ENCODE data around the gene TXK. TPM values are rescaled to one million over a fixed set of nuclear protein-coding genes. Genes with fewer than 3 reads are reported as not detected.
A peak's percentile ranks its signal among the peaks of the same experiment; 100 is the strongest.

Gene TXK
- polyA plus RNA-seq, 1 of the 3 experiments (the other 2 are of a cell fraction): 0.61 TPM

DNA sequence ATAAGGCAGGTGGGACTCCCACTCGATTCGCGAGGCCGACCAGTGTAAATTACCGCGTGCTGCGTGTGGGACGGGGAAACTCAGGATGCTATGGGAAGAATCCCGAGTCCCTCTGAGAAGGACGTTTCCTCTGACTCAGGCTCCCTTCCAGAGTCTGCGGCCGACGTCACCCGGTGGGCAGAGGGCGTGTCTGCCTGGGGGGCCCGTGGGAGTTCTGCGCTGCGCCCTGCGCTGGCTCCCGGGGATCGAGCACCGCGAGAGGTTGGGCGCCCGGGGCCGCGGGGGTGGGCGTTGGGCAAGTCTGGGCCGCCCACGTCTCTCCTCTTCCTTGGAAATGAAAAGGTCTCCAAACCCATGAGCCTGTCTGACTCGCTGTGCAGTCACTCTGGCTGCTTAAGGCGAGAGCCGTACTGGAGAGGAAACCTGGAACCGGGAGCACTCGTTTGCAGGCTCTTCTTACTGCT lies 116.9 kb downstream of the TXK start:
- peaks cover 0 to 10% of the 10 kb centered on the region in 2 experiments; a peak in 1 of 4 replicates for H3K4me1 ChIP-seq (ENCODE audit: control insufficient read depth in 1 of 2, insufficient read depth in 2 of 2, low read depth in 1 of 2, low read length in 1 of 2)
- TF ChIP-seq CHD2 (IDR thresholded peaks at IDR 0.05; ENCODE audit: low read length, partially characterized antibody) (peak; percentile 18), GATA2 (CRISPR knock-in tag; IDR thresholded peaks at IDR 0.05) (no peak), RCOR1 (IDR thresholded peaks at IDR 0.05; ENCODE audit: low read length) (no peak), GABPA (IDR thresholded peaks at IDR 0.05; ENCODE audit: low read depth) (no peak), NRF1 (IDR thresholded peaks at IDR 0.05; ENCODE audit: low read depth, low read length) (peak; percentile 11; the same call in 1 of the 2 replicates)
- TF ChIP-seq, protein P1, sequence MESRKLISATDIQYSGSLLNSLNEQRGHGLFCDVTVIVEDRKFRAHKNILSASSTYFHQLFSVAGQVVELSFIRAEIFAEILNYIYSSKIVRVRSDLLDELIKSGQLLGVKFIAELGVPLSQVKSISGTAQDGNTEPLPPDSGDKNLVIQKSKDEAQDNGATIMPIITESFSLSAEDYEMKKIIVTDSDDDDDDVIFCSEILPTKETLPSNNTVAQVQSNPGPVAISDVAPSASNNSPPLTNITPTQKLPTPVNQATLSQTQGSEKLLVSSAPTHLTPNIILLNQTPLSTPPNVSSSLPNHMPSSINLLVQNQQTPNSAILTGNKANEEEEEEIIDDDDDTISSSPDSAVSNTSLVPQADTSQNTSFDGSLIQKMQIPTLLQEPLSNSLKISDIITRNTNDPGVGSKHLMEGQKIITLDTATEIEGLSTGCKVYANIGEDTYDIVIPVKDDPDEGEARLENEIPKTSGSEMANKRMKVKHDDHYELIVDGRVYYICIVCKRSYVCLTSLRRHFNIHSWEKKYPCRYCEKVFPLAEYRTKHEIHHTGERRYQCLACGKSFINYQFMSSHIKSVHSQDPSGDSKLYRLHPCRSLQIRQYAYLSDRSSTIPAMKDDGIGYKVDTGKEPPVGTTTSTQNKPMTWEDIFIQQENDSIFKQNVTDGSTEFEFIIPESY (IDR thresholded peaks at IDR 0.05; ENCODE audit: borderline replicate concordance, low read depth): peak; percentile 22; the same call in 1 of the 2 replicates
- TF ChIP-seq, protein P2, sequence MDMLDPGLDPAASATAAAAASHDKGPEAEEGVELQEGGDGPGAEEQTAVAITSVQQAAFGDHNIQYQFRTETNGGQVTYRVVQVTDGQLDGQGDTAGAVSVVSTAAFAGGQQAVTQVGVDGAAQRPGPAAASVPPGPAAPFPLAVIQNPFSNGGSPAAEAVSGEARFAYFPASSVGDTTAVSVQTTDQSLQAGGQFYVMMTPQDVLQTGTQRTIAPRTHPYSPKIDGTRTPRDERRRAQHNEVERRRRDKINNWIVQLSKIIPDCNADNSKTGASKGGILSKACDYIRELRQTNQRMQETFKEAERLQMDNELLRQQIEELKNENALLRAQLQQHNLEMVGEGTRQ (IDR thresholded peaks at IDR 0.05; ENCODE audit: borderline replicate concordance, low read depth, low read length): no peak
- TF ChIP-seq, protein P3, sequence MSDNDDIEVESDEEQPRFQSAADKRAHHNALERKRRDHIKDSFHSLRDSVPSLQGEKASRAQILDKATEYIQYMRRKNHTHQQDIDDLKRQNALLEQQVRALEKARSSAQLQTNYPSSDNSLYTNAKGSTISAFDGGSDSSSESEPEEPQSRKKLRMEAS (IDR thresholded peaks at IDR 0.05; ENCODE audit: low read depth): 0 out of 2 replicates have a peak, but pooled peaks have one; percentile 44
- ChIA-PET CTCF (interaction anchor here (1.5 to 3.2 kb wide), 4 partner anchors 8 to 70 kb away, joined by 3 to 12 read pairs (median 6); no protein-coding TSS in a partner anchor), POLR2A (no interaction called here)
- no peaks in the 10 kb centered on the region for H4K20me1 ChIP-seq (ENCODE audit: insufficient read depth)
- no peaks in the 10 kb centered on the region for H3K36me3 ChIP-seq (replicated peaks in 1 of 2; ENCODE audit: control insufficient read depth in 1 of 2, insufficient read depth in 2 of 2, low read length in 1 of 2)
- DNase-seq: peak; percentile 68
- peak overlapping the region; percentile 70 for H3K9ac ChIP-seq
- peaks cover 6% of the 10 kb centered on the region for H3F3A ChIP-seq (replicated peaks; ENCODE audit: insufficient read depth)
- H3K27me3 ChIP-seq (ENCODE audit: insufficient read depth): no peaks in the 10 kb centered on the region
- H3K4me3 ChIP-seq (ENCODE audit: low read depth in 2 of 2, low read length in 1 of 2): peak overlapping the region; percentile 87 to 88
- 4% methylated on average over 18 of the region's 35 CpGs for WGBS (ENCODE audit: low lambda C conversion rate)
- peak overlapping the region in 1 of 2 experiments; percentile 51; a peak in 3 of 4 replicates for H3K27ac ChIP-seq (ENCODE audit: low read depth in 2 of 2, low read length in 1 of 2)
- H3K79me2 ChIP-seq (ENCODE audit: insufficient read depth): no peaks in the 10 kb centered on the region
- no peaks in the 10 kb centered on the region for H3K9me2 ChIP-seq
- peak overlapping the region; percentile 89 for H2AFZ ChIP-seq (ENCODE audit: low read depth)
- H3K4me2 ChIP-seq: peak overlapping the region; percentile 85
- H3K9me3 ChIP-seq: no peaks in the 10 kb centered on the region

Small RNAs within 50 kb of the gene (small RNA-seq; reads per million reads assigned to genes)
- gene RF00019 (0 reads per million in 7 experiments), gene RF00026 (0 reads per million in 7 experiments), gene RNU6-838P (0 to 1.1 (median 0) reads per million in 7 experiments)

Other genes with a start within 250 kb of the TXK start
- gene NFXL1, start 219.7 kb downstream of the TXK start, polyA plus RNA-seq (2012; rRNA removed): 9.0 and 12.5 TPM in 2 replicates
- 0.23 and 0.45 TPM in 2 replicates for gene CNGA1, start 117.6 kb downstream of the TXK start, polyA plus RNA-seq (2012; rRNA removed)
- 1.8 and 2.0 TPM in 2 replicates for gene NIPAL1, start 117.5 kb downstream of the TXK start, polyA plus RNA-seq (2012; rRNA removed)
- 0.85 and 1.3 TPM in 2 replicates for gene TEC, start 135.6 kb upstream of the TXK start, polyA plus RNA-seq (2012; rRNA removed)
- gene SLAIN2, start 207.3 kb upstream of the TXK start, polyA plus RNA-seq (2012; rRNA removed): 16.2 and 17.0 TPM in 2 replicates